ENCODE data around the gene KIAA0825.

DNA sequence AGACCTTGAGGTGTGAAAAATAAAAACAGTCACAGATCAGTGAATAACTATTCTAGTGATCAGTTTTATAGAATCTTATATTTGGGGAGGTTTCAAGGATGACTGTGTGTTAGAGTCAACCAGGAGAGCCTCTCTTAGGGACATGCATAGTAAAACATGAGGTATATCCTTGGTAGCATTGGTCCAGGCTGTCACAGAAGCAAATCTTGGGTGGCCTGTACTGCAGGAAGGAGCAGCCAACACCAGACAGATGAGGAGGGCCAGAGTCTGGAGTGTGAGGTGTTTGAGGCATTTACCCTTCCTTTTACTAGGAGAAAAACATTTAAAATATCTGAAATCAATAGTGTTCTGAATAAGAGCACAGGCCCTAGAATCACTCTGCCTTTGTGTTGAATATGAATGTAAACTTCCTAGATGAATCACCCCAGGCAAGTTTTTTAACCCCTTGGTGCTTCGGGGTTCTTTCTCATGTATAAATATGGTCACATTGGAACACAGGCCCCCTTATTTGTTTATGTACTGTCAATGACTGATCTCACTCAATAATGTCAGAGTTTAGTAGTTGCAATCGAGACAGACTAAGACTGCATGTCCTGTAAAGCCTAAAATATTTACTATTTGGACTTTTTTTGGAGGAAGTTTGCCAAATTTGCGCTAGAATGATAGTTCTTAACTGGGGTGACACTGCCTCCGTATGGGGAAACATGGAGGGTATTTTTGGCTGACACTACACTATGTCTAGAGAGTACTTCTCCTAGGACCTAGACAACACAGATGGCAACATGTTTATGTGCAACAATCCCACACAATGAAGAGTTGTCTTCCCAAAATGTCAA is 460.5 kb downstream of the KIAA0825 start:
- TF ChIP-seq, protein P1, sequence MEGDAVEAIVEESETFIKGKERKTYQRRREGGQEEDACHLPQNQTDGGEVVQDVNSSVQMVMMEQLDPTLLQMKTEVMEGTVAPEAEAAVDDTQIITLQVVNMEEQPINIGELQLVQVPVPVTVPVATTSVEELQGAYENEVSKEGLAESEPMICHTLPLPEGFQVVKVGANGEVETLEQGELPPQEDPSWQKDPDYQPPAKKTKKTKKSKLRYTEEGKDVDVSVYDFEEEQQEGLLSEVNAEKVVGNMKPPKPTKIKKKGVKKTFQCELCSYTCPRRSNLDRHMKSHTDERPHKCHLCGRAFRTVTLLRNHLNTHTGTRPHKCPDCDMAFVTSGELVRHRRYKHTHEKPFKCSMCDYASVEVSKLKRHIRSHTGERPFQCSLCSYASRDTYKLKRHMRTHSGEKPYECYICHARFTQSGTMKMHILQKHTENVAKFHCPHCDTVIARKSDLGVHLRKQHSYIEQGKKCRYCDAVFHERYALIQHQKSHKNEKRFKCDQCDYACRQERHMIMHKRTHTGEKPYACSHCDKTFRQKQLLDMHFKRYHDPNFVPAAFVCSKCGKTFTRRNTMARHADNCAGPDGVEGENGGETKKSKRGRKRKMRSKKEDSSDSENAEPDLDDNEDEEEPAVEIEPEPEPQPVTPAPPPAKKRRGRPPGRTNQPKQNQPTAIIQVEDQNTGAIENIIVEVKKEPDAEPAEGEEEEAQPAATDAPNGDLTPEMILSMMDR (IDR thresholded peaks at IDR 0.05; ENCODE audit: low read depth, low read length): no peak
- TF ChIP-seq POLR2A (IDR thresholded peaks at IDR 0.05; ENCODE audit: extremely low read depth, insufficient read length): no peak
- TF ChIP-seq, protein P2, sequence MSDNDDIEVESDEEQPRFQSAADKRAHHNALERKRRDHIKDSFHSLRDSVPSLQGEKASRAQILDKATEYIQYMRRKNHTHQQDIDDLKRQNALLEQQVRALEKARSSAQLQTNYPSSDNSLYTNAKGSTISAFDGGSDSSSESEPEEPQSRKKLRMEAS (IDR thresholded peaks at IDR 0.05; ENCODE audit: low read depth, low read length): no peak
